HG03558 (cell line): Measurements from ENCODE around the gene ST8SIA3.

Experiments
- ATAC-seq: cut with Tn5 transposase; IDR thresholded peaks from one replicate; pipeline ENCODE4 v1.9.1; 2021; ENCODE audit warnings: moderate number of reproducible peaks; ENCODE audit not compliant: unreplicated experiment; ENCODE audit errors: extremely low read depth

ST8SIA3 gene, protein sequence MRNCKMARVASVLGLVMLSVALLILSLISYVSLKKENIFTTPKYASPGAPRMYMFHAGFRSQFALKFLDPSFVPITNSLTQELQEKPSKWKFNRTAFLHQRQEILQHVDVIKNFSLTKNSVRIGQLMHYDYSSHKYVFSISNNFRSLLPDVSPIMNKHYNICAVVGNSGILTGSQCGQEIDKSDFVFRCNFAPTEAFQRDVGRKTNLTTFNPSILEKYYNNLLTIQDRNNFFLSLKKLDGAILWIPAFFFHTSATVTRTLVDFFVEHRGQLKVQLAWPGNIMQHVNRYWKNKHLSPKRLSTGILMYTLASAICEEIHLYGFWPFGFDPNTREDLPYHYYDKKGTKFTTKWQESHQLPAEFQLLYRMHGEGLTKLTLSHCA

DNA sequence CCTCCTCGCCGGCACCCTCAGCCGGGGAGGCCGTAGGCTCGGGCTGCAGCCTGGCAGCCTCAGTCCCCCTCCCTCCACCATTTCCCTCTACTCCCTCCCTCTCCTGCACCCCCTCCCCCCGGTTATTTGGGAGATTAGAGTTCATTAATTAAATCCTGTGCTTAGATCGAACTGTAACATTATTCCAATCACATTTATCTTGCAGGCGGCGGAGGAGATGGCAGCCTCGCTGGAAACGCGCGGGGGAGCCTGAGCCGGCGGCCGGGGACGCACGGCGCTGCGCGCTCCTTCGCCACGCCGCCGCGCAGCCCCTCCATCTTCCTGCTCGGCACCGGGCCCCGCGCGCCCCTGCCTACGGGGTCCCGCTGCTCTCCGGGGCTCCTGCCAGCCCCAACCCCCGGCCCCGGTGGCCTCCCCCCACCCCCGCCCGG lies at the start of gene ST8SIA3:
Gene ST8SIA3, plus strand, starts transcription at position 287 of the 431 bp plus-strand sequence. CDS start 290 bp downstream, outside the sequence.
- ATAC-seq: no peak

DNA sequence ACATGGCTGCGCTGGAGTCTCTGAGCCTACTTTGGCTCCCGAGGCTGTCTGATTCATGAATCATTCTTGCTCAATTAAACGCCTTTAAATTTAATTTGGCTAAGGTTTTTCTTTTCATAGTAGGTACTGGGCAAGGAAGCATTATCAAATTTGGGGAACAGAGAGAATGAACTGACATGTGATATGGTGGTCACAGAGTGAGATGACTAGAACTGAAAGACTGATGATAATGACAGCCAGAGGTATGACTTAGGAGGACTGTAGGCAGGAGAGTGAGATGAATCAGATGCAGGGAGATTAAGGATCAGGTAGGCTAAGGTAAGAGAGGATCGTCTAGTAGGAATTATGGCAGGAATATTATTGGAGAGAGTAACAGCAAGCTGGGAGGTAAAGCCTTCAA lies 40.9 kb upstream of the ST8SIA3 start:
- ATAC-seq: no peak

DNA sequence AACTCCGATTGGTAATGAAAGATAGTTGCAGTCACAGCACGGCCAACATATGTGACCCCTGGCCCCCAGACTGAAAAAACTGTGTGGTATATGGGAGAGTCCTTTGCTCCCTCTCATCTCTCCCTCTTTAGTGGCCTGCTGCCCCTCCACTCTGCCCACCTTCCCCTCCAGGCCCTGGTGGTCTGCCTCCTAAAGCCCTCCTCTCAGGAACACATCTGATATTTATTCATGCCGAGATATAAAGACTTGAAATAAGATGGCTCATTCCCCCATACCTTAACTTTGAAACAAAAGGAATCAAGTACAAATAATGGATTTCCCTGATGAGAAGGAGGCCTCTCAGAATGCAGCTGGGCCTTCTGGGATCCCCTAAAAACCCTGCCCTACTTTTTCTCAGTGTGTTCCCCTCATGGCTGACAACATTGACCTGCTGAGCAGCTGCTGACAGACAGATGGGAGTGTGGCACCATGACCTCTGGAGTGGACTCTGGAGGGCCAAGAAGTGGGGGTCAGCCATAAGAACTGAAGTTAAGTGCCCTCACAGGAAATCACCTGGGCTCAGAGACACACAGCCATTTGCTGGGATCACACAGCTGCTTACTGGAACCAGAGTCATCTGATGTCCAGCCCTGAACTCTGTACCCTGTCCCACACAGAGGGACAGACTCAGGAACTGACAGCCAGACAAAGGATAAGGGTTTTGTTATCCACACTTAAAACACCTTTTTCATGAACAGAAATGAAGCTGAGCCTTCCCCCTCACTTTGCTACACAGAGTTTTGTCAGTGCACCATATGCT lies 39.8 kb upstream of the ST8SIA3 start:
- no peak for ATAC-seq

DNA sequence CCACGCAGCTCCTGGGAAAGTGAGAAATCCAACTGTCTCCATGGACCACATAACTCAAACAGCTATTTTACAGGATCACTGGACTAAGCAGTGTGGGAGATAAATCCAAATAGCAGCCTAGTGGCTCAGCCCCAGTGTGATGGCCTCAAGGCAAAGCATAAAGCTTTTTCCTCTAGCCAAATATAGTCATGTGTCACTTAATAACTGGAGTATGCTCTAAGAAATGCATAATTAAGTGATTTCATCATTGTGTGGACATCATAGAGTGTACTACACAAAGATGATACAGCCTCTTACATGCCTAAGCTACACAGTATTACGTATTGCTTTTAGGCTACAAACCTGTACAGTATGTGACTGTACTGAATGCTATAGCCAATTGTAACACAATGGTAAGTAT lies 31.8 kb upstream of the ST8SIA3 start:
- no peak for ATAC-seq

DNA sequence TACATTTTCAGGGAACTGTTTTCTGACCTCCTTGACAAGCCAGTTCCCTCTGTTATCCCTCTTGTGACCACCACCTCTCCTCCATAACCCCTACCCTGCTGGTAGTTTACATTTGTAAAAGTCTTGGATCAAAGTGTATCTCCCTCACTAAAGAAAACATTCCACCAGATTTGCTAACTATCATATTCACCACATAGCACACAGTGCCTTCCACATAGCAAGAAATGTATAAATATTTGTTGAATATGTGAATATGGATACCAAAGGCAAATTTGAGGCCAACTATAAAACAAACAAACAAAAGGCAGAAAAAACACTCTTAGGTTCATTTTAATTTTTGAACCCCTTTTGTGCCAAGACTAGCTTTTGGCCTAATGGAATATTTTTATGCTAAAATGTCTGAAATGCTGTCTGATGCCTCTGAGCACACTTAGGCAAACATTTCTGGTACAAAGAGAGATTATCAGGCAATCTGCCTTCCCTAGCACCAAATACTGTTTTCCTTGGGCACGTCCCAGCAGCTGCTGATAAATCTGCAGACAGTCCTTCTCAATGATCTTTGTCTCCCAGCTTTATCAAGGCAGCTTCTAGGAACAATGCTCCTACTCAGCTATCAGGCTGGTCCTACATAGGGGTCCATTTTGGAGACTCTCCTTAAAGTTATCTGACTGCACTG lies 26.7 kb upstream of the ST8SIA3 start:
- no peak for ATAC-seq

DNA sequence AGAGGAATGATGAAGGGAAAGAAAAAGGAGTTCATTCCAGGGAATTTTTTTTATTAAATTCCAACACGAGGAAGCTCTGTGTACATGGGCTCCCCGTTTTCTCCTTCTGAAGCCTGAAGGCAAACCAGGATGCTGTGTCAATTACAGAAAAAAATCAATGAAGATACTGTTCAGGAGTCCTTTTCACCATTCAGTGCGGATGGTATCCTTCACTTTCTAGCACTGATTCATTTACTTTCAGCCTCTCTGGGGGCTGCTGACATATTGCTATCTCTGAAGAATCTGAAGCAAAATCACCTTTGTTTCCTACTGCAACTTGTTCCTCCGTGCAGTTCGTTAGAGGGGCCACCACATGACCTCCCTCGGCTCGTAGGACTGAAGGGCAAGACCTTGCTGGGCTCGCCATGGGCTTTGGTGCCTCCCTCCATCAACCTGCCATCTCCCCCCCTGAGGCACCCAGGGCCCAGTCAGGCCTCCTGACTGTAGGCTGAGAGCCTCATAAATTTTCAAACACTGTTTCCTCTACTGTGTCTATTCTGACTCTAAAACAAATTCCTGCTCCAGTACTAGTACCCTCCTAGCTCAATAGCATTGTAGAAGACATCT lies 25.5 kb upstream of the ST8SIA3 start:
- no peak for ATAC-seq

DNA sequence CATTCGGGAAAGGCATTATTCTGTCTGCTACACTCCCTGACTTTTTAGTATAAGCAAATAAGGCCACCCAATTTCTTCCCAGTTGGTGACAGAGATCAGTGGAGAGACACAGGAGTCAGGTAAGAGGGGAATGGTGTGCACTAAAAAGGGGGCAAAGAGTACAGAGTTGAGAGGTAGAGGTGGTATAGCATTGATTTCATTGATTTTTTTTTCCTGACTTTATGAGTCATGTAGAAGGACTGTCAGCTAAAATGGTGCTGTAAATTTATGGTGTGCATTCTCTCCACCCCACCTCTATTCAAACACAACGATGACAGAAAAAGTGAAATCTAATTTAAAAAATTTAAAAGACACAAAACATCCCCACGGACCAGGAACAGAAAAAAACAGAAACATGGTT lies 23.7 kb upstream of the ST8SIA3 start:
- ATAC-seq: no peak

DNA sequence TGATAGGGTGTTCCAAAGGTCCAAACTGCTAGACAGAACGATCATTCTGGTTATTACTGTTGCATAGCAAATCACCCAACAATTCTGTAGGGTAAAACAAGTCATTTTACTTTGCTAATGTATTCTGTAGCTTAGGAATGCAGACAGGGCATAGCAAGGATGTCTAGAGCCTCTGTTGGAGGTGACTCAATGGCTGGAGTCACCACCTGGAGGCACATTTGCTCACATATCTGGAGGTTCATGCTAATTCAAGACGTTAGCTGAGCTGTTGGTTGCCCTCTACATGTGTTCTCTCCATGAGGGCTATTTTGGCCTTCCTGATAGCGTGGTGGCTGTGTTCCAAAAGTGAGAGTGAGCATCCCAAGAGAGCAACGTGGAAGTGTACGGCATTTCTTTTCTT lies 22.5 kb upstream of the ST8SIA3 start:
- no peak for ATAC-seq

DNA sequence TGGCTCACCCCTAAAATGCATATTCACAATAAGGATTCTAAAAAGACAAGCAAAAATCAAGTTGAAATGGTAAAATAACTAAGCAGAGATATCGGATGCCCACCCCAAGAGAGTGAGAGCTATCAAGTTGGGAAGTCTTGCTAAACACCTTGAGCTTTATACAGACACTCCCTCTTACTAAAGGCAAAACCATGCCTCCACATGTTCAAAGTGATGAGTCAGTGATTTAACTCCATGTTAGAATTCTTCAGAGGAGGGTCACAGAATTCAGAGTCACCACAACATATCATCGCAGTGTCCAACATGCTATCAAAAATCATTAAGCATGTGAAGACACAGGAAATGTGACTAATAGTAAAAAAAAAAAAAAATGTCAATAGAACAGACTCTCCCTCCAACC lies 20.6 kb upstream of the ST8SIA3 start:
- ATAC-seq: no peak

DNA sequence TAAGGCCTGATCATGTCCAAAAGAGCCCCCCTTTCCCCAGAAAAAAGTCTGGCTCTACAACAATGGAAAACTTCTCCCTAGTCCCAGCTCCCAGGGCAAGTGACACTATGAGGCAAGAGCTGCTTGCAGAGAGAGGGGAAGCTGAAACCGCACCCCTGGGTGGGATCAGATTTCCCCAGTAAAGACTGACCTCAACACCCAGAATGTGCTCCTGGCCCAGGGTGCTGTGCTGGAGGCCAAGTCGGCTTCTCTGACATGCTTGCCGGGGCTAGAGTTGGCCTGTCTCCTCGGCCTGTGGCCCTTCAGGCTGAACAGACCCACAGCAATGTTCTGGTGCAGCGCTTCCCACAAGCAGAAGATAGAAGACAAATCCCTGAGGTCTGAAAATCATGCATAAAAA lies 18.4 kb upstream of the ST8SIA3 start:
- no peak for ATAC-seq

DNA sequence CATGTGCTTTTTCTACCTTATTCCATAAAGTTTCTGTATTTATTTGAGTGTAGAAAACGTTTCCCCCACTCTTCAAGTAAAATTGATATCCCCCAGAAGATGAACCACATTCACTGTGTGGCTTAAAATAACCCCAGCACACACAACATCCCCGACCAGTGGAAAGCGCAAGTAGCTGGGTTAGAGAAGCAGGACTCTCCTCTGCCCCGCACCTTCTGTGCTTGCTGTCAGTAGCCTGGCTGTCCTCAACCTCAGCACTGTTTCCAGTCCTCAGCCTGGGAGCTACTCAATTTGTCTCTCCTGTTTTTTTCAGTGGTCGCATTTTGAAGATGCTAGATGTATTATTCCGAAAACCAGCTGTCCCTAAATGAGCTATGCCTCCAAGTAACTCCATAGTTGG lies 18.0 kb upstream of the ST8SIA3 start:
- ATAC-seq: no peak

DNA sequence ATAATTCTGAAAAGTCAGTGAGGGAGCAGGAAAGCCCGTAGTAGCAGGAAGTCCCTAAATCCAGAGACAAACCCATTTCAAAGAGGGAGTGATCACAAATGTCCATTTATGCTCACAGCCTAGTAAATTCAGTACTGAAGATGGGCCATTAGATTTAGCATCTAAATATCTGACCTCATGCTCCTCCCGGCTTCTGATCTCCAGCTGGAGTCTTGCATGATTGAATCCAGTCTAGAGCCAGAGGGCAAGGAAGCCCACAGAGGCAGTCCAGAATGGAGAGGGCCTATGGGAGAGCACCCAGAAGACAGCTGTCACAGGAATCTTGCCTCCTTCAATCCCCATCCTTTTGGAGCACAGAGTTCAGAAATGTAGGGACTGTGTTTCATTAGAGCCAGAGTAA lies 16.0 kb upstream of the ST8SIA3 start:
- no peak for ATAC-seq

DNA sequence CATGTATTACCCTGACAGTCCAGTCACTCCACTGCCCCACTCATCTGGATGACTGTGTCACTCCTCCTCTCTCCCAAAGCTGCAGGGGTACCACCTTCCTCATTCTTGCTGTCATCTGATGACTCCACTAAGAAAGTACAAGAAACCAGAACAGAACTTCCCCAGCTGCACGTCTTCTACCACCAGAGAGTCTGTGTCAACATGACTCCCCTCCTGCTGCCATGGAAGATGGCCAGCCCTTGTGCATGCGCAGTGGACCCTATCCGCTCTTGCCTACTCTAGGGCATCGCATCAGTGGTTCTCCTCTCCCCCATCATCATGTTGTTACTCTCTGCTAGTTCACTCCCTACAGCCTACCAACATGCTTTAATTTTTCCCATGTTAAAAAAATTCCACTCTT lies 14.5 kb upstream of the ST8SIA3 start:
- no peak for ATAC-seq

DNA sequence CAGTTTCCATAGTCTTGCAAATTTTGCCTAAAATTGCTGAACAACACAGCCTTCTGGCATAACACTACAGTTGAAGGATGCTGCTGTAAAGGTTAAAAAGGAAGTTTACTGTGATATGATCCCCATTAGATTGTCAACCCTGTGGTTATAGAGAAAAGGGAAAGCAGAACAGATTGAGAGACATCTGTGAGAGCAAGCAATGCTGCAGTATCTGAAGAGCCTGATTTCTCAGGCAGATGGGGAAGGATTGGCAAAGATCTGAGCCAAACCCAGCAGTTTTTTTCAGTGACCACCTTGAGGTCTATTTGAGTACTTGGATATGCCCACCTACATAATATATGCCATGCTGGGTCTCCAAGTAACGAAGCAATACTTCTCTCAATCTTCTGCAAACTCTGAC lies 8.5 kb upstream of the ST8SIA3 start:
- no peak for ATAC-seq

DNA sequence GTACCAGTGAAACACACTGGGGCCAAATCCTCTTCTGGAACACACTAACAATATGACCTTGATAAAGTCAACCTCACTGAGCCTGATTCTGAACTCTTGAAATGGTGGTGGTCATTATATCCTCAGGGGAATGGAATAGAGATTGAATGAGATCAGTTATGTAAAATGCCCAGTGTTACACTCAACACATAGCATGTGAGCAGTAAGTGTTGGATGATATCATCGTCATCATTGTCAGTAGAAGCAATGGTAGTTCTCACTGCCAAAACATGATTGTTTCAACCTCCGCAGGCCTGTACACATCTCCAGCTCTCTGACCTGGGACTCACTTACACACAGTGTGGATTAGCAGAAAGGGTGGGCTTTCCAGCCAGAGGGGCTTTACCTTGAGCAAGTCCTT lies 5.5 kb upstream of the ST8SIA3 start:
- no peak for ATAC-seq

DNA sequence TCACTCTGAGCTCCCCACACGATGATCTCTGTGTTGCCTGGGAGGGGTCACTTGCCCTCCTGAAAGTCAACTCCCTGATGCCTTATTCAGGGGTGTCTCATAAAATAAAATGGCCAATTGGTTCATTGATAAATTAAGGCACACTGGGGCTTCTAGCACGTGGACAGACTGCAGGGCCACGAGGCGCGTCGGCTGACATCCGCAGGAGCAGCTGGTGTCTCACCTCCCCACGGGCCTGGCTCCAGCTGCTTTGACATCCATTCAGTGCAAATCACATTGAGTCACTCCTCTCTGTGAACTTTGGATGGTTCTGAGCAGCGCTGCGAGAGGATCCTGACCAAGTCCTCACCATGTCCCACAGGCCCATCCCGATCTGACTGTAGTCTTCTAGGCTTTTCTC lies 4.6 kb upstream of the ST8SIA3 start:
- no peak for ATAC-seq

DNA sequence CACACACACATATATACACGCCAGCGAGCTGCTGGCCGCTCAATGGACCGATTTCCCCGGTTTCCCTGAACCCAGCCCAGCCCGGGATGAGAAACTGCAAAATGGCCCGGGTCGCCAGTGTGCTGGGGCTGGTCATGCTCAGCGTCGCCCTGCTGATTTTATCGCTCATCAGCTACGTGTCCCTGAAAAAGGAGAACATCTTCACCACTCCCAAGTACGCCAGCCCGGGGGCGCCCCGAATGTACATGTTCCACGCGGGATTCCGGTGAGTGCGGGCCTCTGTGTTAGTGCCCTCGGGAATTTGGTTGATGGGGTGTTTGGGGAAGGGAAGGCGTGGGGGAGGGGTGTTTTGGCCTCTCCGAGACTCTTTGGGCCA lies 392 bp downstream of the ST8SIA3 start:
- ATAC-seq: no peak

DNA sequence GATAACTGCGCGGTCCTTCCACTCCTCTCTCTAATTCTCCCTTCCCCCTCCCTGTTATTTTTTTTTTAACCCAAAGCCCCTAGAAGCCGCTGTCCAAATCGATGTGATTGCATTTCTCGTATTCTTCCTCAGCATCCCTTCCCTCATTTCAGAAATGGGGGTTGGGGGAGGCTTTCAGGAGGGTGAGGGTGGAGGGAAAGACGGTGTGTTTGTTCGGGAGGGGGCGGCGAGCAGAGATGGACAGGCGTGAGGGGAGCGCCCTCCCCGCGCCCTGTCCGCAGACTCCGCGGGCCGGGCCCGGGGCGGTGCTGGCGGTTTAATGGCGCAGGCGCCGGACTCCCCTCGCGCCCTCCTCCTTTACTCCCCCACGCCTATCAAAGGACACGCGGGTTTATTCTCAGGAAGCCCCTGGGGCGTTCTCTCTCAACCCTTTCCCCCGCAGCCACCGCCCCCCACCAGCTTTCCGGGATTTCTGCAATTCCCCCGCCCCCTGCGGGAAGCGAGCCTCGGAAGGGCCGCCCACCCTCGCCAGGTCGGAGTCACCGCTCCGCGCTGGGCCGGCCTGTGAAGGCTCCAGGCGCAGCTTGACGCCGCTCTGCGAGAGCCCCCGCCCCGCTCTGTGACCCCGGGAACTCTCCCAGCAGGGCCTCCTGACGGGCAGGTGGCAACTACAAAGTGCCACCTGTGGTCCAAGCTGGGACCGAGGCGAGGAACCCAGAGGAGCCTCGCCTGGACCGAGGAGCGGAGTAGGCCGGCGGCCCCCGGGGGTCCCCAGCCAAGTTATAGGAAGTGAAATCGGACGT lies 981 bp downstream of the ST8SIA3 start:
- no peak for ATAC-seq

DNA sequence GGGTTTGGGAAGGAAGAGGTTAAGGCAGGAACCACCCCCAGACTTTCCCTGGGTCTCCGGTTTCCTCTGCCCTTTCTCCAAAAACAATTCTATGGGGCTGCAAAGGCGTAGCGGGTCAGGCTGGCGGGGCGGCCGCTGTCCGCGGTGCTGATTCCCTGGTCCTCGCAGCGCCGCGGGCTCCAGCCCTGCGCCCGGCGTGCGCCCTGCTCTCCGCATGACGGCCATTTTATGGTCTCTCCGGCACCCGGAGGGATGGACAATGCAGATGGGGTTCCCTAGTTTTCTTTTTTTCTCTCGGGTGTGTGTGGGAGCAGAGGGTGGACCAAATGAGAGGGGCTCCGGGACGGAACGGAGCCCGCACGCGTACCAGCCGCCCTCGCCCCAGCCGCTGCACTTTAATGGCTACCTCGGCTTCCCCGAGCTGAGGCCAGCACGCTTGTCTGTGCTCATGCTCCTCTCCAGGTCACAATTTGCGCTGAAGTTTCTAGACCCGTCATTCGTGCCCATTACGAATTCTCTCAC lies 1.6 kb downstream of the ST8SIA3 start:
- no peak for ATAC-seq

DNA sequence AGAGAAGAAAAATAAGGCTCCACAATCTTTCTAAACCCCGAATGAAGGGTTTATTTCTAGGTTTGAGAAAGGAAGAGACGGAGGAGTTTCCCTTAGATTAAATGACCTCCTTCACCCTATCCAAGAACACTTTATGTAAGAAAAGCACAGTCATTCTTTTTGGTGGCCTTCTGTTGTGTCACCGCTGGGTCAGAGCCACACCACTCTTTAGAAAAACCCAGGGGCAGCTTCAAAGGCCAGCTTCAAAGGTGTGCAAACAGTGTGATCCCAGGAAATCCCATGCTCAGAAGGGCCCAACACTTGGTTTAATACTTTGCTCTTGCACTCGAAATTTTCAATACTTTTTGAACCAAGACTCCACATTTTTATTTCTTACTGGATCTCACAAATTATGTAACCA lies 7.1 kb downstream of the ST8SIA3 start:
- no peak for ATAC-seq
